ENCODE measurements around the gene LCE4A.

LCE4A gene

DNA sequence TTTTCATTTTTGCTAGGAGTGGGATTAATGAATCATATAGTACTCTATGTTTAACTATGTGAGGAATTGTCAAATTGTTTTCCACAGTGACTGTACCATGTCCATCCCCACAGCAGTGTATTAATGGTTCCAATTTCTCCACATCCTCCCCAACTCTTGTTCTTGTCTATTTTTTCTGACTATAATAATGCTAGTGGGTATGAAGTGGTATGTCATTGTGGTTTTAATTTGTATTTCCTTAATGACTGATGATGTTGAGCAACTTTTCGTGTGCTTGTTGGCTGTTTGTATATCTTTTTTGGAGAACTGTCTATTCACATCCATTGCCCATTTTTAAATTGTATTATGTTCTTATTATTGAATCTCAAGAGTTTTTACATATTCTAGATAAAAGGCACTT is 39.9 kb downstream of the LCE4A start:
- TF ChIP-seq, protein P1, sequence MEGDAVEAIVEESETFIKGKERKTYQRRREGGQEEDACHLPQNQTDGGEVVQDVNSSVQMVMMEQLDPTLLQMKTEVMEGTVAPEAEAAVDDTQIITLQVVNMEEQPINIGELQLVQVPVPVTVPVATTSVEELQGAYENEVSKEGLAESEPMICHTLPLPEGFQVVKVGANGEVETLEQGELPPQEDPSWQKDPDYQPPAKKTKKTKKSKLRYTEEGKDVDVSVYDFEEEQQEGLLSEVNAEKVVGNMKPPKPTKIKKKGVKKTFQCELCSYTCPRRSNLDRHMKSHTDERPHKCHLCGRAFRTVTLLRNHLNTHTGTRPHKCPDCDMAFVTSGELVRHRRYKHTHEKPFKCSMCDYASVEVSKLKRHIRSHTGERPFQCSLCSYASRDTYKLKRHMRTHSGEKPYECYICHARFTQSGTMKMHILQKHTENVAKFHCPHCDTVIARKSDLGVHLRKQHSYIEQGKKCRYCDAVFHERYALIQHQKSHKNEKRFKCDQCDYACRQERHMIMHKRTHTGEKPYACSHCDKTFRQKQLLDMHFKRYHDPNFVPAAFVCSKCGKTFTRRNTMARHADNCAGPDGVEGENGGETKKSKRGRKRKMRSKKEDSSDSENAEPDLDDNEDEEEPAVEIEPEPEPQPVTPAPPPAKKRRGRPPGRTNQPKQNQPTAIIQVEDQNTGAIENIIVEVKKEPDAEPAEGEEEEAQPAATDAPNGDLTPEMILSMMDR (IDR thresholded peaks at IDR 0.05) = no peak

DNA sequence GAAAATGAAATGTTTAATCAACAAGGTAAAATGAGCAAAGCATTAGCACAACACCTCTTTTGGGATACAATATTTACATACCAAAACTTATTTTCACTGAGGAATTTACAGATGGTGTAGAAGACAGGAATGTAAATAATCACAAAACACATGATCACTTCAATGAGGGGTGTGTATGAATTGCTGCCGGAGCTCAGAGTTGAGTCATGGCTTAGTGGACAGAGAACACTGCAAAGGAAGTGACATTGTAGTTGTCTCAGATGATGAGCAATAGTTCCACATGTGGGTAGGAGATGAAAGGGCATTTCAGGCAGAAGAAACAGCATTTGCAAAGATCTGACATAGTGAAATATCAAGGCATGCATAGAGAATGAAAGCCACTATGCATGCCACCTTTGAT is 44.3 kb downstream of the LCE4A start:
- TF ChIP-seq, protein P1 (IDR thresholded peaks at IDR 0.05) = no peak

DNA sequence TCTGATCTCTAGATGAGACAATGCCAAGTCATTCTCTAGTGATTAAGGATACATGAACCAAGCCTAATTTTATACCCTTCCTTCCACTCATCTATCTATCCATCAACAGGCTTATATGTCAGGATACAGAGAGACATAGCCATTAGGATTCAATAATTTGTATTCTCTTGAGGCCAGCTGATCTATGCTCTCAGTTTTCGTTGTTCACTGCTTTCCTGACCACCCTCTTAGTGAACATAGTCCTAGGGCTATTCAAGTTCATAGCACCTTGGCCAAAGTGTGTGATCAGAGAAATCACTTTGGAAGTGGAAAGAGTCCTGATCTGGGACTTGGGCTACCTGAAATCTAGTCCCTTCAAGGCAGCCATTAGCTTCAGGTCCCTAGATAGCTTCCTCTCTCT is 45.6 kb downstream of the LCE4A start:
- TF ChIP-seq, protein P1 (IDR thresholded peaks at IDR 0.05) = no peak

DNA sequence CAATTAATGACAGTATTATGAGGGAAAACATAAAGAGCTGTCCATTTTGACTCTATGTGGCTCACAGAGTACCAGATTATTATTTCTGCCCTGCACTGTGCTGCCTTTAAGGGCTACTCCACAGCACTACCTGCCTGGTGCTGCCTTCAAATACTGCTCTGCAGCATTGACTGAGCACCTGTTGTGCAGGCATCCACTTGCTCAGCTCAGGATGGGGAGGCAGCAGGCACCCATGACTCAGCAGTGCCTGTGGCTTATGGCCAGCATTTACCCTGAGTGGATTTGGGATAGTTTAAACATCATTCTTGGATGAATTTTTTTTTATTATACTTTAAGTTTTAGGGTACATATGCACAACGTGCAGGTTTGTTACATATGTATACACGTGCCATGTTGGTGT is 48.9 kb downstream of the LCE4A start:
- TF ChIP-seq, protein P1 (IDR thresholded peaks at IDR 0.05) = no peak

DNA sequence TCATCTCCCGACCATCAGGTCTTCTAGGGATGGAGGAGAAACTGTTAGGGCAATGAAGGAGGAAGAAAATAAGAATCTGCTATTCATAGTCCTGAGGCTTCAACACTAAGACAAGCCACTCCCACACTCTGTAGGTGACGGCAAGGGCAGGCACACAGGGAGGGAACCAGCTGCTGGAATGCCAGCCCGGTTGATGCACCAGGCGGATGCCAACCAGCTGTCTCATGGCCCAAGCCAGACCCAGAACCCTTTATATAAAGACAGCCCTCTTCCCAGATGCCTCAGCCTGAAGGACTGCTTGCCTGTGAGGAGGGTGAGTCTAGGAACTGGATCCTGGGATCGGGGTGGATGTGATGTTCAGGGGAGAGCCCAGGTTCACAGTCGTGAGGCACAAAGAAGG is 49.8 kb downstream of the LCE4A start, which contains the start of gene KPRP:
Gene KPRP (plus strand): TSS at position 279 of the 400 bp plus-strand sequence. CDS start 1,564 bp downstream, outside the sequence.
- TF ChIP-seq, protein P1 (IDR thresholded peaks at IDR 0.05) = no peak

DNA sequence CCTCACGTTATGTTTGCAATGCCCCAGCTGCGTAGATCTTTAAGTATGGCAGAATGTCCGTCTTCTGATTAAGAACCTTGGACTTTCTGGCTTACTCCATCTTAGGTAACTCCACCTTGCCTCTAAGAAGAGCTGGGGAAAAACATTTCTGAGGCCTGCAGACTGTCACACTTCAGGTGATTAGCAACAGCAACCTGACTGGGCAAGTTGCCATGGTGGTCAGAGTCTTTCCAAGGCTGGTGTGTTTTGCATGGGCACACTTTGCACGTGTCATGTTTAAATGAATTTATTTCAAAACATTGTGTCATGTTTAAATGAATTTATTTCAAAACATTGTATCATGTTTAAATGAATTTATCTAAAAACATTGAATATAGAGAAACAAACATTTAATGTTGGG is 50.7 kb downstream of the LCE4A start:
- TF ChIP-seq, protein P1 (IDR thresholded peaks at IDR 0.05) = no peak

Measured in LNCAP (cell line).